DND-41 (cell line): ENCODE measurements around the gene ZXDC.

ENCODE experiments used
- CTCF ChIP-seq: IDR thresholded peaks from 2 replicates; pipeline ENCODE4 v1.5.1; 2012; ENCODE audit warnings: borderline replicate concordance, low read length, moderate library complexity, mild to moderate bottlenecking; ENCODE audit not compliant: poor library complexity, severe bottlenecking; ENCODE audit errors: extremely low read depth
- EZH2 ChIP-seq: IDR thresholded peaks from 3 replicates; pipeline ENCODE4 v1.6.1; 2012; ENCODE audit warnings: borderline replicate concordance, low read depth, mild to moderate bottlenecking, moderate library complexity, low read length, inconsistent platforms; ENCODE audit not compliant: severe bottlenecking

GRCh38 chr3:126498929-126499328 lies 23.2 kb upstream of the ZXDC start:
- TF ChIP-seq CTCF (peak; percentile 35), EZH2 (no peak)
